Spleen (tissue), 11 donors: ENCODE results near the gene EEF1E1. TPM values are rescaled to one million over a fixed set of nuclear protein-coding genes. Genes with fewer than 3 reads are reported as not detected.

ENCODE experiments used
- DNase-seq: peaks from one replicate; pipeline ENCODE4 v3.0.0-alpha.2; 2020
- H3K27ac ChIP-seq, 8 donors: fragments of 200-600 bp; sonication (generic) in 7 of 8; 1 replicate in 4 of 8; 2 replicates in 4 of 8; pipeline versions ENCODE4 v1.5.0 to v1.8.0; 2016 to 2021; ENCODE audit warnings: inconsistent platforms in 4 of 8, mild to moderate bottlenecking in 4 of 8, moderate library complexity in 1 of 8
- H3K27me3 ChIP-seq, 7 donors: fragments of 200-600 bp; sonication (generic) in 6 of 7; replicated peaks in 1 of 7; 1 replicate in 4 of 7; 2 replicates in 3 of 7; pipeline versions ENCODE4 v1.5.0 to v1.8.0; 2016 to 2021; ENCODE audit warnings: inconsistent platforms in 3 of 7, mild to moderate bottlenecking in 1 of 7
- H3K36me3 ChIP-seq, 6 donors: fragments of 200-600 bp; sonication (generic) in 5 of 6; 1 replicate in 4 of 6; 2 replicates in 2 of 6; pipeline versions ENCODE4 v1.5.0 to v1.8.0; 2016 to 2021; ENCODE audit warnings: inconsistent platforms in 2 of 6
- H3K4me1 ChIP-seq, 6 donors: fragments of 200-600 bp; sonication (generic) in 5 of 6; 1 replicate in 3 of 6; 2 replicates in 3 of 6; pipeline versions ENCODE4 v1.5.0 to v1.8.0; 2016 to 2021; ENCODE audit warnings: inconsistent platforms in 3 of 6
- H3K4me3 ChIP-seq, 8 donors: fragments of 200-600 bp; sonication (generic) in 7 of 8; 1 replicate in 4 of 8; 2 replicates in 4 of 8; pipeline versions ENCODE4 v1.5.0 to v1.8.0; 2016 to 2021; ENCODE audit warnings: inconsistent platforms in 4 of 8, mild to moderate bottlenecking in 4 of 8, moderate library complexity in 2 of 8
- H3K9me3 ChIP-seq, 8 donors: fragments of 200-600 bp; sonication (generic) in 7 of 8; 1 replicate in 4 of 8; 2 replicates in 4 of 8; pipeline versions ENCODE4 v1.5.0 to v1.8.0; 2016 to 2021; ENCODE audit warnings: inconsistent platforms in 4 of 8
- POLR2A ChIP-seq, 3 donors: fragments of 450-650 bp; IDR thresholded peaks; one replicate each; pipeline ENCODE4 v1.5.1; 2017; ENCODE audit warnings: antibody characterized with exemption in 3 of 3, mild to moderate bottlenecking in 1 of 3
- POLR2AphosphoS5 ChIP-seq, 3 donors: sonication (generic); formaldehyde crosslinking; IDR thresholded peaks; one replicate each; pipeline ENCODE4 v1.5.1; 2017; ENCODE audit warnings: antibody characterized with exemption in 3 of 3
- WGBS, 5 donors: extraction: QIAGEN DNeasy Blood & Tissue Kit in 3 of 5; methylation state at CpG; one replicate each; pipeline versions ENCODE4 v1.1.5 to v1.1.7; 2013 to 2018; 5-methylcytosine and 5-hydroxymethylcytosine counted together
- intact Hi-C: fragments of 100-400 bp; cut with DNase I; formaldehyde crosslinking; loops from one replicate; pipeline ENCODE4 v1.15.0; 2023; ENCODE audit warnings: low total_unique reads
- polyA plus RNA-seq, 3 donors: library from polyadenylated mRNA; stranded (reverse); fragments of 200-250 nt; gene quantifications; one replicate each; pipeline ENCODE4 v1.2.1, GENCODE V29; 2013
- total RNA-seq, 7 donors: library from RNA; depleted of rRNA in 3 of 7; stranded (reverse); fragments of >200 nt in 3 of 7; fragmentation: NEBNext Ultra II Directional in 4 of 7; extraction: Animal tissue kit (Norgen Biotek cat#: 25700) in 4 of 7; gene quantifications; one replicate each; pipeline versions ENCODE4 v1.1.0 to v1.2.1, GENCODE V29; 2016 to 2021
- TF ChIP-seq, protein P1 (sequence below), 11 experiments: fragments of 200-600 bp in 7 of 11; fragments of 450-650 bp in 4 of 11; sonication (generic) in 4 of 11; IDR thresholded peaks in 8 of 11; conservative IDR thresholded peaks in 3 of 11; 1 replicate in 7 of 11; 2 replicates in 4 of 11; pipeline versions ENCODE4 v1.4.0 to v1.8.0; 2016 to 2021; ENCODE audit warnings: antibody characterized with exemption in 11 of 11, inconsistent platforms in 4 of 11, mild to moderate bottlenecking in 1 of 11
- donor health status: healthy with polysubstance abuse.
- donor health status: DM: no; HTN: no; CAD: no; lungs with moderate emphysema.
- donor health status: DM: no; HTN: no; CAD: no.
- donor health status: Bipolar disorder and iron deficiency.
- donor health status: healthy.
- donor health status: DM: no; HTN: no; CAD: no.
- donor health status: DM: yes; HTN: yes; CAD: no.

The EEF1E1 gene
- total and polyA plus RNA-seq, 10 donors, result 12.2 to 35.9 (median 17.2) TPM

DNA sequence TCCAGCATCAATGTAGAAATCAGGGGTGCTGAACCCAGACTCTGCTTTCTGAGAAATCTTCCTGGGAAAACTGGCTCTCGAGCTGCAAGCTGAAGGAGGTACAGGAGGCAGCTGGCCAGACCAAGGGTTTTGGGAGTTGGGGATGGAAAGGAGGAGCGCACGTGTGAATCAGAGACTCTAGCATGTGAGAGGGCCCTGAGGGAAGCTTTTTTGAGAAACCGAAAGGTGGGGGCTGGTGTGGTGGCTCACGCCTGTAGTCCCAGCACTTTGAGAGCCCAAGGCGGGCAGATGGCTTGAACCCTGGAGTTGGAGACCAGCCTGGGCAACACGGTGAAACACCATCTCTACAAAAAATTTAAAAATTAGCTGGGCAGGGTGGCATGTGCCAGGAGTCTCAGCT lies 37.1 kb upstream of the EEF1E1 start:
- intact Hi-C loops, result no loop called here
- Histone ChIP-seq H3K4me1 (no peaks in the 10 kb centered on the region), H3K36me3 (no peaks in the 10 kb centered on the region), H3K9me3 (no peaks in the 10 kb centered on the region), H3K27me3 (peaks cover 0 to 8% (median 0%) of the 10 kb centered on the region in 7 donors), H3K4me3 (no peak overlapping the region), H3K27ac (no peak overlapping the region)
- no peak for DNase-seq
- WGBS, 5 donors, result 85 to 94% (median 90%) methylated on average over 7 of the region's 7 CpGs
- no peak for TF ChIP-seq POLR2A (IDR thresholded peaks at IDR 0.05)

DNA sequence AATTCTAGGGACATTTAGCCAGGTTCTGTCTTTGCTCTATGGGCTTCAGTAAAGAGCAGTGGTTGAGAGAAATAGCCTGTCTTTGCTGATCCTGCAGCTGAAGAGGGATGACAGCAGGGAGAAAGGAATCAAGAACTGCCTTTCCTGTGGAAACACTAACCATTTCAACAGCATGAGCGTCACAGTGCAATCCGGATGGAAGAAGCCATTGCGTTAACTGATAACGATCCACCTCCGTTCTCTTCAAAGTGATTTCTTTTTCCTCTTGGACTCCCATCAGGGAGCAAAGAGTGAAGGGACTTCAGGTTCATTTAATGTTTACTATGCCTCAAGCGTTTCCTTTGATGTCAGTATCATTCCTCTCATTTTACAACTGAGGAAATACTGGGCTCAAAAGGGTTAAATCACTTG lies 35.2 kb upstream of the EEF1E1 start:
- Histone ChIP-seq H3K27ac (no peak overlapping the region), H3K36me3 (no peaks in the 10 kb centered on the region), H3K27me3 (peaks cover 0 to 15% (median 0%) of the 10 kb centered on the region in 7 donors), H3K4me3 (no peak overlapping the region), H3K9me3 (no peaks in the 10 kb centered on the region), H3K4me1 (no peaks in the 10 kb centered on the region)
- TF ChIP-seq, protein P1, sequence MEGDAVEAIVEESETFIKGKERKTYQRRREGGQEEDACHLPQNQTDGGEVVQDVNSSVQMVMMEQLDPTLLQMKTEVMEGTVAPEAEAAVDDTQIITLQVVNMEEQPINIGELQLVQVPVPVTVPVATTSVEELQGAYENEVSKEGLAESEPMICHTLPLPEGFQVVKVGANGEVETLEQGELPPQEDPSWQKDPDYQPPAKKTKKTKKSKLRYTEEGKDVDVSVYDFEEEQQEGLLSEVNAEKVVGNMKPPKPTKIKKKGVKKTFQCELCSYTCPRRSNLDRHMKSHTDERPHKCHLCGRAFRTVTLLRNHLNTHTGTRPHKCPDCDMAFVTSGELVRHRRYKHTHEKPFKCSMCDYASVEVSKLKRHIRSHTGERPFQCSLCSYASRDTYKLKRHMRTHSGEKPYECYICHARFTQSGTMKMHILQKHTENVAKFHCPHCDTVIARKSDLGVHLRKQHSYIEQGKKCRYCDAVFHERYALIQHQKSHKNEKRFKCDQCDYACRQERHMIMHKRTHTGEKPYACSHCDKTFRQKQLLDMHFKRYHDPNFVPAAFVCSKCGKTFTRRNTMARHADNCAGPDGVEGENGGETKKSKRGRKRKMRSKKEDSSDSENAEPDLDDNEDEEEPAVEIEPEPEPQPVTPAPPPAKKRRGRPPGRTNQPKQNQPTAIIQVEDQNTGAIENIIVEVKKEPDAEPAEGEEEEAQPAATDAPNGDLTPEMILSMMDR (IDR thresholded peaks at IDR 0.05 in 8 of 11, conservative IDR thresholded peaks at IDR 0.05 in 3 of 11), result no peak
- TF ChIP-seq POLR2AphosphoS5 (IDR thresholded peaks at IDR 0.05) (no peak), POLR2A (IDR thresholded peaks at IDR 0.05) (no peak)
- intact Hi-C loops, result no loop called here
- WGBS, 5 donors, result 46 to 60% (median 57%) methylated on average over 6 of the region's 6 CpGs
- DNase-seq, result no peak

DNA sequence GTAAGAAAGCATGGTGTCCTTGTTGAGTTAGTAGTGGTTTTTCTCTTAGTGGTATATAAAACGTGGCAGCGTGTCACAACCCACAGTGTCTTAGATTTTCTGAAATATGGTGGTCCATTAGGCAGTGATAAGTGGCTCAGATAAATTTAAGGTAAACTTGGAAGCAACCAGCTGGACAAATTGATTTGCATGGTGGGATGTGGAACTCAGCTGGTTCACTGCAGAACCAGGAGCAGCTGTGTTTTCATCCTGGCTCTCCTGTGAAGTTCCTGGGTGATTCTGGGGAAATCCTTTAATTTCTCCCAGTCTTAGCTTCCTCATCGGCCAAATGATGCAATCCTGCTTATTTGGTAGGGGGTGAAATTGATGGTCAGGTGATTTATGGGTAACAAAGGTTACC lies 32.9 kb upstream of the EEF1E1 start:
- 68 to 92% (median 74%) methylated on average over 3 of the region's 3 CpGs for WGBS, 5 donors
- TF ChIP-seq, protein P1 (IDR thresholded peaks at IDR 0.05 in 8 of 11, conservative IDR thresholded peaks at IDR 0.05 in 3 of 11), result no peak
- TF ChIP-seq POLR2A (IDR thresholded peaks at IDR 0.05), result no peak
- no peak for TF ChIP-seq POLR2AphosphoS5 (IDR thresholded peaks at IDR 0.05)
- intact Hi-C loops, result no loop called here

DNA sequence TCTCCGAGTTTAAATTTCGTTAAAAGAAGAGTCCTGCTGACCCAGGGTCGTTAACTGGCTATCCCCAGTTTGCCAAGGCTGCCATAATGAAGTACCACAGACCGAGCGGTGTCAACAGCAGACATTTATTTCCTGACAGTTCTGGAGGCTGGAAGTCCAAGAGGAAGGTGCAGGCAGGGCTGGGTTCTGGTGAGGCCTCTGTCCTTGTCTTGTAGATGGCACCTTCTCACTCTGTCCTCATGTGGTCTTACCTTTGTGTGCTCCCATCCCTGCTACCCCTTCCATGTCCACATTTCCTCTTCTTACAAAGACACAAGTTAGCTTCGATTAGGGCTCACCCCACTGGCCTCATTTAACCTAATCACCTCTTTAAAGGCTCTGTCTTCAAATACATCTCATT lies 29.8 kb upstream of the EEF1E1 start:
- no peak overlapping the region for H3K27ac ChIP-seq
- no peaks in the 10 kb centered on the region for H3K9me3 ChIP-seq
- TF ChIP-seq POLR2AphosphoS5 (IDR thresholded peaks at IDR 0.05), result no peak
- TF ChIP-seq, protein P1 (IDR thresholded peaks at IDR 0.05 in 8 of 11, conservative IDR thresholded peaks at IDR 0.05 in 3 of 11), result no peak
- no peak for TF ChIP-seq POLR2A (IDR thresholded peaks at IDR 0.05)
- no peak for DNase-seq
- intact Hi-C loops, result loop anchor here (5.0 kb wide), 1 partner anchor 85 kb away; no protein-coding TSS in a partner anchor
- H3K36me3 ChIP-seq, result no peaks in the 10 kb centered on the region
- H3K4me3 ChIP-seq, result no peak overlapping the region
- WGBS, 5 donors, result 61 to 77% (median 75%) methylated on average over 6 of the region's 6 CpGs
- H3K27me3 ChIP-seq, result peaks cover 0 to 37% (median 0%) of the 10 kb centered on the region in 7 donors
- H3K4me1 ChIP-seq, result peaks cover 0 to 3% (median 0%) of the 10 kb centered on the region in 6 donors

More for the DNA sequence above, 32.9 kb upstream of the EEF1E1 start:
- H3K4me3 ChIP-seq, result no peak overlapping the region
- H3K4me1 ChIP-seq, result peaks cover 0 to 3% (median 0%) of the 10 kb centered on the region in 6 donors
- H3K27ac ChIP-seq, result no peak overlapping the region
- DNase-seq, result no peak
- H3K27me3 ChIP-seq, result peaks cover 0 to 30% (median 0%) of the 10 kb centered on the region in 7 donors
- no peaks in the 10 kb centered on the region for H3K9me3 ChIP-seq
- no peaks in the 10 kb centered on the region for H3K36me3 ChIP-seq
